ENCODE results near the gene HPDL.

The HPDL gene

GRCh38 chr1:45375104-45376090 is 48.7 kb downstream of the HPDL start:
- 80% methylated on average over 3 of the region's 3 CpGs for WGBS, 2 experiments
- no peak overlapping the region for H3K27ac ChIP-seq (ENCODE audit: insufficient read depth, low read depth, low read length, poor library complexity, severe bottlenecking)

GRCh38 chr1:45378184-45378583 is 51.5 kb downstream of the HPDL start:
- Histone ChIP-seq H3K27ac (ENCODE audit: insufficient read depth, low read depth, low read length, poor library complexity, severe bottlenecking) (no peak overlapping the region), H3K27me3 (ENCODE audit: control insufficient read depth, insufficient read depth, low read length, poor library complexity, severe bottlenecking) (no peaks in the 10 kb centered on the region), H3K4me1 (ENCODE audit: control insufficient read depth, insufficient read depth, low read length) (no peaks in the 10 kb centered on the region), H3K4me3 (ENCODE audit: insufficient read depth, low read depth, low read length) (no peak overlapping the region), H3K9me3 (ENCODE audit: control insufficient read depth, low read length) (no peaks in the 10 kb centered on the region), H3K36me3 (ENCODE audit: control insufficient read depth, insufficient read depth, low read length) (no peaks in the 10 kb centered on the region)

More at GRCh38 chr1:45375104-45376090, 48.7 kb downstream of the HPDL start:
- Histone ChIP-seq H3K9me3 (ENCODE audit: control insufficient read depth, low read length) (no peaks in the 10 kb centered on the region), H3K4me3 (ENCODE audit: insufficient read depth, low read depth, low read length) (no peak overlapping the region), H3K27me3 (ENCODE audit: control insufficient read depth, insufficient read depth, low read length, poor library complexity, severe bottlenecking) (no peaks in the 10 kb centered on the region), H3K36me3 (ENCODE audit: control insufficient read depth, insufficient read depth, low read length) (no peaks in the 10 kb centered on the region), H3K4me1 (ENCODE audit: control insufficient read depth, insufficient read depth, low read length) (no peaks in the 10 kb centered on the region)
